GM12891 (cell line): ENCODE measurements around the gene RSPO3. TPM values are rescaled to one million over a fixed set of nuclear protein-coding genes. Genes with fewer than 3 reads are reported as not detected.

Experiments used
- DNase-seq: peaks from one replicate; pipeline ENCODE4 v3.0.0; 2011; ENCODE audit warnings: low spot score; ENCODE audit not compliant: insufficient read length
- FAIRE-seq: peaks from 2 replicates; lab custom pipeline; 2011; peaks lifted over from hg19 to GRCh38; lab: Jason Lieb, UNC
- PAX5 ChIP-seq: IDR thresholded peaks from 2 replicates; pipeline ENCODE4 v1.6.1; 2011; ENCODE audit warnings: low read length, moderate library complexity, mild to moderate bottlenecking; ENCODE audit not compliant: insufficient read depth, severe bottlenecking
- POLR2A ChIP-seq: IDR thresholded peaks from 2 replicates; pipeline ENCODE4 v1.6.1; 2011; ENCODE audit warnings: low read depth, low read length, control low read depth
- POLR2AphosphoS5 ChIP-seq: IDR thresholded peaks from 2 replicates; pipeline ENCODE4 v1.6.1; 2011; ENCODE audit warnings: low read depth, low read length, control low read depth
- POU2F2 ChIP-seq: IDR thresholded peaks from 2 replicates; pipeline ENCODE4 v1.6.1; 2011; ENCODE audit warnings: low read depth, mild to moderate bottlenecking, control low read depth, low read length, moderate library complexity
- SPI1 ChIP-seq: IDR thresholded peaks from 2 replicates; pipeline ENCODE4 v1.6.1; 2011; ENCODE audit warnings: low read depth, low read length, control low read depth
- TAF1 ChIP-seq: IDR thresholded peaks from 2 replicates; pipeline ENCODE4 v1.6.1; 2011; ENCODE audit warnings: low read depth, low read length, control low read depth
- polyA plus RNA-seq: library from polyadenylated mRNA; unstranded; fragments of >200 nt; gene quantifications from one replicate; pipeline ENCODE4 v1.2.1, GENCODE V29; 2012; ENCODE audit warnings: low read depth, missing spikeins, inconsistent platforms; ENCODE audit not compliant: missing spikeins

The RSPO3 gene
- polyA plus RNA-seq, result 0.04 TPM

DNA sequence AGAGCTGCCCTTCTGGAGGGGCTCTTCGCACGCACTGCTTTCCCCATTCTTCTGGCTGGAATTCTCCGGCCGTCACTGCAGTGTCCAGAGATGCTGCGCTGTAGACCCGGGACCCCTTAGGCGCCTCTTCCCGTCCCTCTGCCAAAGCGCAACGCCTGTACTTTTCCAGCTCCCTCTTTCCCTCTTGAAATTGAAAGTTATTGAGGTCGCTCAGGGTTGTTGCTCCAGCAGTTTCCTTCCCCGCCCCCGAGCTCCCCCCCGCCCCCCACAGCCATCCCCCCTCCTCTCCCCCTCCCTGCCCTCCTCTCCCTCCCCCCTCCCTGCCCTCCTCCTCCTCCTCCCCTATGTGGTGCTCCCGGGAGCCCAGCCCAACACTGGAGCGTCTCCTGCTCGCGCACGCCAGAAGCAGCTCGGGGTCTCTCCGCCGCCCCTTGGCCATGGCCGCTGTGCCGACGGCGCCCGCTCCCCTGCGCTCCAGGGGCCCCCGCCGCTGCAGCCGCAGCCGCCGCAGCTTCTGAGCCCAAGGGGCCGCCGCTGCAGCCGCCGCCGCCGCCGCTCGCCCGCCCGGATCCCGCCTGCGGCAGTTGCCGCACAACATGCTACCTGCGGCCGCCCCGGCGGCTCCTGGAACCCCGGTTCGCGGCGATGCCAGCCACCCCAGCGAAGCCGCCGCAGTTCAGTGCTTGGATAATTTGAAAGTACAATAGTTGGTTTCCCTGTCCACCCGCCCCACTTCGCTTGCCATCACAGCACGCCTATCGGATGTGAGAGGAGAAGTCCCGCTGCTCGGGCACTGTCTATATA, at the start of gene RSPO3:
RSPO3 (plus strand) TSS at position 374 of the 804 bp plus-strand sequence. CDS start 522 bp downstream, outside the sequence.
- TF ChIP-seq PAX5 (no peak), POU2F2 (no peak), SPI1 (no peak)
- FAIRE-seq (no peak), DNase-seq (peak; percentile 17)

DNA sequence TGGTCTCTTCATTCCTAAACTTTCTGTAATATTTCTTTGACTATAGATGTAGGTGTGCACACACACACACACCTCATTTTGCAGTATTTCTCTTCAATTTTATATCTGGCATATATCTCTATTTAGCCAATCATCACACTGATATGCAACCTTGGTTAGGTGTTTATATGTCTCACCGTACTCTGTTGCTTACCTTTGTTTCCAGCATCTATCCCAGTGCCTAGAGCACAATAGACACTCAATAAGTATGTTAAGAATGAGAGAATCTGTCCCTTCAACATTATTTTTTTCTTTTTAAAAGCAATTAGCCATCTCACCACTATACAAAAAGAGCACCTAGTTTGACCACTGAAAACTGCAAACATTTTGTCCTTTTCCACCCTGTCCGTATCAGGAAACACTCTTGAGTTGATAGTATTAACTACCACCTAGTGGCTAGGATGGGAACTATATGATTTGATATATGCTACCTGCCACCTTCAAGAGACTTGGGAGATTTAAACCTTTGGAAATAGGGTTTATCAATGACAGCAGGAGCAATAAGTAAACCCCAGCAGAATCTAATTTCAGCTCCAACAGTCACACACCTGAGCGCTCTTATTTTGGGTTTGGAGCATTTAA, 48.7 kb upstream of the RSPO3 start:
- TF ChIP-seq POLR2A, result no peak
- TF ChIP-seq POLR2AphosphoS5, result no peak
- no peak for TF ChIP-seq SPI1
- no peak for TF ChIP-seq TAF1
- no peak for TF ChIP-seq PAX5
- no peak for TF ChIP-seq POU2F2
- FAIRE-seq (no peak), DNase-seq (no peak)

DNA sequence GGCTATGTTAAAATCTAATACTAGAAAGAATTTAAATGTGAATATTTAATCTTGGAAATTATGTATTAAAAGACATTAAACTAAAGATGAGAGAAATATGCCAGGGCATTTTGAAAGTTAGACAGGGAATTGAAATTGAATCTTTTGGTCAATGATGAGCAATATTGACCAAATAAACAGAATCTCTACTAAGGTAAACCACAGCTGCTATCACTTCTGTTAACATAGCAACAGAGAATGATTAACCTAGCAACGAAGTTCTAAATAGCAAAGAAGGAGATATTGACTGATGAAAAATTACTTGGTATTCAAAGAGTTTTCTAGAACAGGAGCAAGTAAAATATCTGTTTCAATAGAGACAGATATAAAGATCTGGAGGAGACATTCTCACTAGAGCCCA, 45.2 kb upstream of the RSPO3 start:
- FAIRE-seq (no peak), DNase-seq (no peak)
- TF ChIP-seq TAF1 (no peak), POLR2AphosphoS5 (no peak), SPI1 (peak; percentile 26; the same call in 1 of the 2 replicates)

DNA sequence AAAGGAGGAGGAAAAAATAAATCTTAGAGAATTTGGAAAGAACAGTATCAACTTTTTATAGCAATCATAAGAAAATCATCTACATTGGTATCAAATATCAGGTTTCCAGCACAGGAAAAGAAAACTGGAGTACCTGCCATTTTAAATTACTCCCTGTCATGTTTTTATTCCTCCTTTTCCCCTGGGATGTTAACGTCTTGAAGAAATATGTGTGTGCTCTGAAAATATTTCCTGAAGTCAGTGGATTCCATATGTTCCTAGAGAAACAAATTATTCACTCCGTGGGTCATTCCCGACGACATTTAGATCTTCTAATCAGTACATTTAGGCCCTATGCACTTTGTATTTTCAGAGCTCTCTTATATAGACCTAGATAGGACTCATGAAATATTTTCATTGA, 42.0 kb upstream of the RSPO3 start:
- DNase-seq (no peak), FAIRE-seq (no peak)
- TF ChIP-seq POLR2AphosphoS5 (no peak), POU2F2 (no peak), PAX5 (no peak), SPI1 (no peak), POLR2A (no peak), TAF1 (no peak)

DNA sequence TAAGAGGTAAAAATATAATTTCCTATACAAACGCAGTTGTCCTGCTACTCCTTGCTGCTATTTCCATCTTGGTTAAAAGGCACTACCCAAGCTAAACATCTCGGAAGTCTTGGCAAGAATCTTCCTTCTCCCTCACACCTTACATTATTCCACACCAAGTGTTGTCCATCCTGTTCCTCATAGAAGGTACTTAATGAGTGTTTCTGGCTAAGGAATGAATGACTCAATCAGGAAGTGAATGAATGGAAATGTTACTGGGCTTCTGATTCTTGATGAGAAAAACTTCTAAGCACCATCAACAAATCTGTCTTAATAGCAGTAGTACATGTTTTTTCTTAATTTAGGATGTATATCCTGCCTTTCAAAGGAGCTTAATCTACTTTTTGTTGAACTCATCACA, 40.6 kb upstream of the RSPO3 start:
- DNase-seq (no peak), FAIRE-seq (no peak)
- no peak for TF ChIP-seq POLR2AphosphoS5
- TF ChIP-seq SPI1, result no peak
- TF ChIP-seq PAX5, result no peak
- no peak for TF ChIP-seq POU2F2
- TF ChIP-seq TAF1, result no peak
- TF ChIP-seq POLR2A, result no peak

DNA sequence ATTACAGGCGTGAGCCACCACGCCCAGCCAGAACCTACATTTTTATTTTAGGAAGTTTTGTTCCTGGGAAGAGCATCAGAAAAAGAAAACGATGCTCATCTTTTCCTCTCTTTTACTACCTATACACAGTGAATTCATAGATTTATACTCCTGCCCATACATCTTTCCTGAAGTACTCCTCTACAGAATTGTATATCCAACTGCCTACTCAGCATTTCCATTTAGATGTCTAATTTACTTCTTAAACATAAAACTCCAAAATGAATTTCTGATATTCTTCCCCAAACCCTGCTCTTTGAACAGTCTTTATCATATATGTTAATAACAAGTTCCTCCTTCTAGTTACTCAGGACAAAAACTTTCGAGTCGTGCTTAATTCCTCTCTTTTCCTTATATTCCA, 39.8 kb upstream of the RSPO3 start:
- TF ChIP-seq SPI1 (no peak), POLR2AphosphoS5 (no peak), POLR2A (no peak)
- DNase-seq (no peak), FAIRE-seq (no peak)

- DNase-seq, result no peak
- FAIRE-seq, result no peak
- TF ChIP-seq POLR2A, result no peak
These were observed 38.8 kb upstream of the RSPO3 start for GRCh38 chr6:127079681-127080080.

- no peak for FAIRE-seq
These were observed 38.4 kb upstream of the RSPO3 start for GRCh38 chr6:127080081-127080480.

GRCh38 chr6:127083231-127083962, 35.1 kb upstream of the RSPO3 start:
- DNase-seq (no peak), FAIRE-seq (no peak)
- TF ChIP-seq POLR2AphosphoS5 (no peak), SPI1 (no peak), POU2F2 (no peak), TAF1 (no peak), PAX5 (no peak), POLR2A (no peak)

More at GRCh38 chr6:127080081-127080480, 38.4 kb upstream of the RSPO3 start:
- no peak for DNase-seq
- TF ChIP-seq TAF1 (no peak), PAX5 (no peak), SPI1 (no peak), POLR2AphosphoS5 (no peak), POLR2A (no peak), POU2F2 (no peak)

- TF ChIP-seq TAF1, result no peak
- TF ChIP-seq SPI1, result no peak
- TF ChIP-seq POLR2AphosphoS5, result no peak
- no peak for TF ChIP-seq POLR2A
- no peak for TF ChIP-seq PAX5
- no peak for TF ChIP-seq POU2F2
- FAIRE-seq (no peak), DNase-seq (no peak)
These were observed 34.5 kb upstream of the RSPO3 start for GRCh38 chr6:127083963-127084310.
